MV-4-11 (cell line): ENCODE measurements around the gene LAMA3.

Source experiments
- DNase-seq: peaks from one replicate; lab custom pipeline; 2025; lab: John Stamatoyannopoulos, UW

Gene LAMA3

GRCh38 chr18:23876921-23877320 lies 187.7 kb downstream of the LAMA3 start:
- DNase-seq: no peak

- peak; percentile 6 for DNase-seq
Measured at GRCh38 chr18:23877371-23877770, 188.1 kb downstream of the LAMA3 start.

GRCh38 chr18:23878336-23878900 lies 189.2 kb downstream of the LAMA3 start:
- DNase-seq: no peak

- no peak for DNase-seq
Measured at GRCh38 chr18:23879126-23879525, 189.9 kb downstream of the LAMA3 start.

GRCh38 chr18:23879544-23879943 lies 190.3 kb downstream of the LAMA3 start:
- no peak for DNase-seq

- DNase-seq: no peak
Measured at GRCh38 chr18:23879966-23880565, 190.8 kb downstream of the LAMA3 start.

GRCh38 chr18:23880931-23881617 lies 191.8 kb downstream of the LAMA3 start:
- no peak for DNase-seq

GRCh38 chr18:23881778-23882177 lies 192.5 kb downstream of the LAMA3 start:
- DNase-seq: no peak

GRCh38 chr18:23882616-23883276 lies 193.5 kb downstream of the LAMA3 start:
- no peak for DNase-seq

- DNase-seq: no peak
Measured at GRCh38 chr18:23883277-23883790, 194.1 kb downstream of the LAMA3 start.

GRCh38 chr18:23884681-23885375 lies 195.6 kb downstream of the LAMA3 start:
- no peak for DNase-seq

- no peak for DNase-seq
Measured at GRCh38 chr18:23885750-23886149, 196.5 kb downstream of the LAMA3 start.

- DNase-seq: no peak
Measured at GRCh38 chr18:23887035-23887434, 197.8 kb downstream of the LAMA3 start.

GRCh38 chr18:23887493-23887892 lies 198.2 kb downstream of the LAMA3 start:
- DNase-seq: no peak

- no peak for DNase-seq
Measured at GRCh38 chr18:23888881-23889280, 199.6 kb downstream of the LAMA3 start.

GRCh38 chr18:23889907-23890306 lies 200.7 kb downstream of the LAMA3 start:
- no peak for DNase-seq

- no peak for DNase-seq
Measured at GRCh38 chr18:23890589-23890988, 201.3 kb downstream of the LAMA3 start.

GRCh38 chr18:23893653-23894052 lies 204.4 kb downstream of the LAMA3 start:
- no peak for DNase-seq

- no peak for DNase-seq
Measured at GRCh38 chr18:23894661-23895175, 205.5 kb downstream of the LAMA3 start.

GRCh38 chr18:23897291-23897690 lies 208.0 kb downstream of the LAMA3 start:
- DNase-seq: peak; percentile 48

- DNase-seq: no peak
Measured at GRCh38 chr18:23897733-23898132, 208.5 kb downstream of the LAMA3 start.

- no peak for DNase-seq
Measured at GRCh38 chr18:23900994-23901393, 211.7 kb downstream of the LAMA3 start.
